HEK293T (cell line): ENCODE measurements around the gene GGT6.

Experiments used
- FOXA1 ChIP-seq: fragments of 450-650 bp; IDR thresholded peaks from 2 replicates; pipeline ENCODE4 v1.6.1; 2016; ENCODE audit warnings: mild to moderate bottlenecking
- L3MBTL2 ChIP-seq: fragments of 450-650 bp; conservative IDR thresholded peaks from 2 replicates; pipeline ENCODE4 v1.6.1; 2016; ENCODE audit warnings: mild to moderate bottlenecking
- SUZ12 ChIP-seq: fragments of 450-650 bp; IDR thresholded peaks from 2 replicates; pipeline ENCODE4 v1.6.1; 2016; ENCODE audit warnings: mild to moderate bottlenecking
- TARDBP ChIP-seq: fragments of 450-650 bp; IDR thresholded peaks from 2 replicates; pipeline ENCODE4 v1.6.1; 2016

DNA sequence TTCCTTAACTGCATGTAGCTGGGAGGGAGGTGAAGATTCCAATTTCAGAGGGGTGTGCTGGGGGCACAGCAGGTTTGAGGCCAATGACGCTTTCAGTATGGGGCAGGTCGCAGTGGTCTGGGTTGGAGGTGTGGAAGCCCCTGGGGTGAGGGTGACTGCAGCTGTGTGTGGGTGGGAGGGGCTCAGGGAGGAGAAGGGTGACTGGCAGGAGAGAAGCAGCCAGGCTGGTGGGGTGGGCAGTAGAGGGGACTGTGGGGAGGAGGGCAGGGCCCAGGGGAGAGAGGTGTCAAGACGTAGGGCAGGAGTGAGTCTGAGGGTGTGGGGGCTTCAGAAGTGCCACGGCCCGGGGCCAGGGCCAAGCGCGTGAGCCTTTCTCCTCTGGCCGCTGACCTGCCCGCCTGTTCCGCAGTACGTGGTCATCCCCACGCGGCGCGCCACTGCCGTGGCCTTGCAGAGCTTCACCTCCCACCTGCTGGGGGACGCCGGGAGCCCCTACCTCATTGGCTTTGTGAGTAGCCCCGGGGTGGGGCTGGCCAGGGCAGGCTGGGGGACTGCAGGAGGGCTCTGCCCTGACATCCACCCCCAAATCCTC, 24.6 kb downstream of the GGT6 start:
- TF ChIP-seq FOXA1: no peak
- no peak for TF ChIP-seq TARDBP
- no peak for TF ChIP-seq L3MBTL2
- no peak for TF ChIP-seq SUZ12
